Measurements from ENCODE around the gene PHTF2.

The PHTF2 gene

DNA sequence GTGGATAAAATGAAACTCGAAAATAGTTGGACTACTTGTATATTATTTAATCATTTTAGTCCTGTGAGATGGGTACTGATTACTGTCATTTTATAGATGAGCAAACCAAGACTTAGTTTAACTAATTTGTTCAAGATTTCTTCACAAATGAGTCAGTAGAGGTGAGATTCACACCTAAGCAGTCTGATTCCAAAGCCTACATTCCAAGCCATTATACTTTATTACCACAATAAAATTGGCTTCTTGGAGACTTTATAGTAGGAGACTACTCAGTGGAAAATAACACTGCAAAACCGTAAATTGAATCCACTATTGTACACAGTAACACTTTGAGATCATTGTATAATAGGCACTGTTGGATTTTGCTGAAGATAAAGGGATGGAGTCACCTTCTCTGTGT is 2.2 kb downstream of the PHTF2 start:
- Histone ChIP-seq H3K36me3 (ENCODE audit: control insufficient read depth, insufficient read depth, low read length) (no peaks in the 10 kb centered on the region), H3K27me3 (replicated peaks; ENCODE audit: control insufficient read depth, insufficient read depth, low read length) (no peaks in the 10 kb centered on the region), H3K4me3 (replicated peaks; ENCODE audit: low read depth, low read length) (no peak overlapping the region)
- no peak for DNase-seq (ENCODE audit: extremely low read depth, insufficient read length)
- no peak for TF ChIP-seq CTCF (IDR thresholded peaks at IDR 0.05; ENCODE audit: insufficient read depth, low read length, poor library complexity, severe bottlenecking)

- H3K4me3 ChIP-seq (replicated peaks; ENCODE audit: low read depth, low read length), result no peak overlapping the region
- H3K36me3 ChIP-seq (ENCODE audit: control insufficient read depth, insufficient read depth, low read length), result no peaks in the 10 kb centered on the region
- no peak for DNase-seq (ENCODE audit: extremely low read depth, insufficient read length)
- no peaks in the 10 kb centered on the region for H3K27me3 ChIP-seq (replicated peaks; ENCODE audit: control insufficient read depth, insufficient read depth, low read length)
- no peak for TF ChIP-seq CTCF (IDR thresholded peaks at IDR 0.05; ENCODE audit: insufficient read depth, low read length, poor library complexity, severe bottlenecking)
Measured at GRCh38 chr7:77802557-77803405, 4.2 kb downstream of the PHTF2 start.

- Histone ChIP-seq H3K36me3 (ENCODE audit: control insufficient read depth, insufficient read depth, low read length) (no peaks in the 10 kb centered on the region), H3K4me3 (replicated peaks; ENCODE audit: low read depth, low read length) (no peak overlapping the region), H3K27me3 (replicated peaks; ENCODE audit: control insufficient read depth, insufficient read depth, low read length) (no peaks in the 10 kb centered on the region)
- TF ChIP-seq CTCF (IDR thresholded peaks at IDR 0.05; ENCODE audit: insufficient read depth, low read length, poor library complexity, severe bottlenecking), result no peak
- no peak for DNase-seq (ENCODE audit: extremely low read depth, insufficient read length)
Measured at GRCh38 chr7:77806425-77806824, 7.9 kb downstream of the PHTF2 start.

DNA sequence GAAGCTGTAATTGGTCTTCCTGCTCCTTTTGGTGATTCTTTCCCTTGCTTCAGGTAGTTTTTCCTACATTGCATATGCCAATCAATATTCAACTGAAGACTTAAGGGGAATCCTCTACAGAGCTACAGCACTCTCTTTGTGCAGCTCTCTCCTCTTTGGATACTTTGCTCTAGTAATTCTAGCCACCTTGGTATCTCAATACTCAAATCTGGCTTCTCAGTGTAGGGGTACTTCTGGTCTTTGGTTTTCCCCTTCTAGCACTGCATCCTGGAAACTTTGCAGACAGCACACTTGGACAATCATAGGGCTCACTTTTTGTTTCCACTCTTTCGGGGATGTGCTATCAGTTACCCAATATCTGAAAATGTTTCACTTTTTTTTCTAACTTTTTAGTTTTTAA is 9.9 kb downstream of the PHTF2 start:
- TF ChIP-seq CTCF (IDR thresholded peaks at IDR 0.05; ENCODE audit: insufficient read depth, low read length, poor library complexity, severe bottlenecking), result no peak
- DNase-seq (ENCODE audit: extremely low read depth, insufficient read length), result no peak
- Histone ChIP-seq H3K27me3 (replicated peaks; ENCODE audit: control insufficient read depth, insufficient read depth, low read length) (no peaks in the 10 kb centered on the region), H3K36me3 (ENCODE audit: control insufficient read depth, insufficient read depth, low read length) (no peaks in the 10 kb centered on the region), H3K4me3 (replicated peaks; ENCODE audit: low read depth, low read length) (no peak overlapping the region)

GRCh38 chr7:77811516-77812289 is 13.1 kb downstream of the PHTF2 start:
- Histone ChIP-seq H3K27me3 (replicated peaks; ENCODE audit: control insufficient read depth, insufficient read depth, low read length) (no peaks in the 10 kb centered on the region), H3K36me3 (ENCODE audit: control insufficient read depth, insufficient read depth, low read length) (no peaks in the 10 kb centered on the region), H3K4me3 (replicated peaks; ENCODE audit: low read depth, low read length) (no peak overlapping the region)
- no peak for DNase-seq (ENCODE audit: extremely low read depth, insufficient read length)
- TF ChIP-seq CTCF (IDR thresholded peaks at IDR 0.05; ENCODE audit: insufficient read depth, low read length, poor library complexity, severe bottlenecking), result no peak
